WTC11 (cell line): ENCODE results near the gene GOLGA7B. TPM values are rescaled to one million over a fixed set of nuclear protein-coding genes. Genes with fewer than 3 reads are reported as not detected.

Experiments
- ATAC-seq: fragments of 200-7000 bp; cut with Tn5 transposase; 2 replicates; pipeline ENCODE4 v1.10.0; 2021; ENCODE audit warnings: mild to moderate bottlenecking, moderate library complexity
- CTCF ChIA-PET: fragments of 300-600 bp; sonication (Branson Sonifier 250); formaldehyde crosslinking; loops from one replicate; lab custom pipeline; 2021; ENCODE audit warnings: antibody characterized with exemption; lab: Charles Lee
- POLR2A ChIA-PET: fragments of 350-600 bp; sonication (Branson Sonifier 250); formaldehyde crosslinking; loops from one replicate; lab custom pipeline; 2021; ENCODE audit warnings: antibody characterized with exemption; lab: Charles Lee
- DNase-seq: peaks from one replicate; pipeline ENCODE4 v3.0.0; 2021; ENCODE audit warnings: low spot score
- H3K27ac Mint-ChIP-seq: 2 replicates; pipeline ENCODE4 v1.8.0; 2021; ENCODE audit warnings: mixed read lengths
- H3K27me3 Mint-ChIP-seq: 2 replicates; pipeline ENCODE4 v1.8.0; 2021; ENCODE audit warnings: low read depth, mild to moderate bottlenecking, moderate library complexity, mixed read lengths
- H3K36me3 Mint-ChIP-seq: 2 replicates; pipeline ENCODE4 v1.8.0; 2021; ENCODE audit warnings: mixed read lengths
- H3K4me1 Mint-ChIP-seq: 2 replicates; pipeline ENCODE4 v1.8.0; 2022; ENCODE audit warnings: mixed read lengths
- H3K4me3 Mint-ChIP-seq: 2 replicates; pipeline ENCODE4 v1.8.0; 2021; ENCODE audit warnings: mild to moderate bottlenecking, moderate library complexity, mixed read lengths
- H3K9me3 Mint-ChIP-seq: 2 replicates; pipeline ENCODE4 v1.8.0; 2021; ENCODE audit warnings: mixed read lengths
- FOXP1 ChIP-seq: sonication (generic); formaldehyde crosslinking; IDR thresholded peaks from 2 replicates; pipeline ENCODE4 v1.8.0; 2022; ENCODE audit warnings: missing genetic modification reagents, mild to moderate bottlenecking, moderate library complexity, borderline replicate concordance
- MYBL2 ChIP-seq: sonication (generic); formaldehyde crosslinking; IDR thresholded peaks from 2 replicates; pipeline ENCODE4 v1.8.1; 2023; ENCODE audit warnings: mild to moderate bottlenecking, moderate library complexity, missing genetic modification reagents
- NR1H2 ChIP-seq: sonication (generic); formaldehyde crosslinking; IDR thresholded peaks from 2 replicates; pipeline ENCODE4 v1.9.0; 2021; ENCODE audit warnings: mild to moderate bottlenecking, moderate library complexity, missing genetic modification reagents
- NR2C2 ChIP-seq: sonication (generic); formaldehyde crosslinking; IDR thresholded peaks from 2 replicates; pipeline ENCODE4 v1.8.0; 2022; ENCODE audit warnings: mild to moderate bottlenecking, missing genetic modification reagents
- NR3C1 ChIP-seq: sonication (generic); formaldehyde crosslinking; conservative IDR thresholded peaks from 2 replicates; pipeline ENCODE4 v1.8.1; 2023; ENCODE audit warnings: low read depth, mild to moderate bottlenecking, missing genetic modification reagents
- PRDM15 ChIP-seq: sonication (generic); formaldehyde crosslinking; IDR thresholded peaks from 2 replicates; pipeline ENCODE4 v1.8.0; 2022; ENCODE audit warnings: missing genetic modification reagents
- TCF7 ChIP-seq: sonication (generic); formaldehyde crosslinking; IDR thresholded peaks from 2 replicates; pipeline ENCODE4 v1.8.0; 2022; ENCODE audit warnings: mild to moderate bottlenecking, low read depth, missing genetic modification reagents, moderate library complexity
- ZBTB21 ChIP-seq: sonication (generic); formaldehyde crosslinking; IDR thresholded peaks from 2 replicates; pipeline ENCODE4 v1.8.1; 2023; ENCODE audit warnings: mild to moderate bottlenecking, missing genetic modification reagents, borderline replicate concordance
- ZNF121 ChIP-seq: sonication (generic); formaldehyde crosslinking; IDR thresholded peaks from 2 replicates; pipeline ENCODE4 v1.8.0; 2023; ENCODE audit warnings: missing genetic modification reagents
- ZNF232 ChIP-seq: sonication (generic); formaldehyde crosslinking; IDR thresholded peaks from 2 replicates; pipeline ENCODE4 v1.8.0; 2022; ENCODE audit warnings: mild to moderate bottlenecking, missing genetic modification reagents
- ZNF423 ChIP-seq: fragments of 250-450 bp; sonication (Bioruptor Pico); IDR thresholded peaks from 2 replicates; pipeline ENCODE4 v2.1.2; 2022; ENCODE audit warnings: mild to moderate bottlenecking, moderate library complexity
- ZNF425 ChIP-seq: fragments of 250-450 bp; sonication (Bioruptor Pico); conservative IDR thresholded peaks from 2 replicates; pipeline ENCODE4 v1.9.0; 2021; ENCODE audit warnings: mild to moderate bottlenecking
- ZNF671 ChIP-seq: fragments of 250-450 bp; sonication (Bioruptor Pico); IDR thresholded peaks from 2 replicates; pipeline ENCODE4 v1.8.0; 2021; ENCODE audit warnings: mild to moderate bottlenecking
- ZSCAN18 ChIP-seq: fragments of 250-450 bp; sonication (Bioruptor Pico); IDR thresholded peaks from 2 replicates; pipeline ENCODE4 v2.1.2; 2022; ENCODE audit warnings: mild to moderate bottlenecking, moderate library complexity
- total RNA-seq: library from RNA; stranded (reverse); gene quantifications from 3 replicates; pipeline ENCODE4 v1.2.3, GENCODE V29; 2021
- TF ChIP-seq, protein P1 (sequence below): sonication (generic); formaldehyde crosslinking; IDR thresholded peaks from 2 replicates; pipeline ENCODE4 v1.8.0; 2023; ENCODE audit warnings: missing genetic modification reagents
- TF ChIP-seq, protein P2 (sequence below): sonication (generic); formaldehyde crosslinking; IDR thresholded peaks from 2 replicates; pipeline ENCODE4 v1.8.1; 2023; ENCODE audit warnings: mild to moderate bottlenecking, missing genetic modification reagents, borderline replicate concordance
- TF ChIP-seq, protein P3 (sequence below): sonication (generic); formaldehyde crosslinking; IDR thresholded peaks from 2 replicates; pipeline ENCODE4 v1.8.1; 2022; ENCODE audit warnings: low read depth, mild to moderate bottlenecking, moderate library complexity, missing genetic modification reagents, borderline replicate concordance
- TF ChIP-seq, protein P4 (sequence below): fragments of 250-450 bp; sonication (Bioruptor Pico); IDR thresholded peaks from 2 replicates; pipeline ENCODE4 v1.8.0; 2021; ENCODE audit warnings: mild to moderate bottlenecking

Gene GOLGA7B
- total RNA-seq, 1 experiment from 2014 or later, result 0.24 TPM

DNA sequence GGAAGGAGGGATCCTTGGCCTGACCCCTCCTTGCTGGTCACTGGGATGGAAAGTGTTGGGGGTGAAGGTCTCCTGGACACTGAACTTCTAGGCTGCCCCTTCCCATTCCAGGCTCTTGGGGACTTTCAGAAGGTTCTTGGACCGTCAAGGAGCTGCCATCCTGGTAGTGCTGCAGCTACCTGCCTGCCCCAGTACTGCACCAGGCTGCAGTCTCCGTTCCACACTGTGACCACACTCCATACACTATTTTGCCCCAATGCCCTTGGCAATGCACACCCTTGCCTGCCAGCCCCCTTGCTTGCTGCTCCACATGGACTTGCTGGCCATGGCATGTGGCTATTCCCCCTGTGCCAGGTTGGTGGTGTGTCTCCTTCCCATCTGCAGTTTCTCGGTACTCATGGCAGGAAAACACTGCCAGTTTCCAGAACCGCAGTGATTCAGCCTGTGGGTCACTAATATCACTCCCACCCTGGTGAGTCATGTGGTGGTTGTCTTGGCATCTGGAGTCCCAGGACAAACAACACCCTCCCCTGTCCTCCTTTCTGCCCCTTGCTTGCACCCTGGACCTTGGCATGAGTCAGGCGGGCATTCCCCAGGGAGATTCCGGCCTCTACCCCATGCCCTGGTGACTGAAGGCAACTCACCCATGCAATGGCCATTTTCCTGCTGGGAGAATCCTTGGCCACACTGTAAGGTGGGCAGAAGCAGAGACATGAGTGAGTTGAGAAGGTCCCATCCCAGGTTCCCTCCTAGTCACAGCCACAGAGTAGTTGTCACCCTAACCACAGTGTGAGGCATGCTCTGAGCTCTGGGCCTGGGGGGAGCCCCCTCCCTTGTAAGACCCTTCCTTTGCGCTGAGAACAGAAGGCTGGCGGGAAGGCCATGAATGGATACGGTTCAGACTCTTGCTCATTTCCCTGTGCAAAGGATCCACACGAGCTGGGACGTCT lies 32.8 kb downstream of the GOLGA7B start:
- DNase-seq, result no peak
- POLR2A ChIA-PET, result no interaction called here
- no peak for ATAC-seq
- H3K27ac Mint-ChIP-seq, result no peak overlapping the region
- no peaks in the 10 kb centered on the region for H3K36me3 Mint-ChIP-seq
- TF ChIP-seq, protein P1, sequence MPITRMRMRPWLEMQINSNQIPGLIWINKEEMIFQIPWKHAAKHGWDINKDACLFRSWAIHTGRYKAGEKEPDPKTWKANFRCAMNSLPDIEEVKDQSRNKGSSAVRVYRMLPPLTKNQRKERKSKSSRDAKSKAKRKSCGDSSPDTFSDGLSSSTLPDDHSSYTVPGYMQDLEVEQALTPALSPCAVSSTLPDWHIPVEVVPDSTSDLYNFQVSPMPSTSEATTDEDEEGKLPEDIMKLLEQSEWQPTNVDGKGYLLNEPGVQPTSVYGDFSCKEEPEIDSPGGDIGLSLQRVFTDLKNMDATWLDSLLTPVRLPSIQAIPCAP (CRISPR knock-in tag), result no peak
- TF ChIP-seq MYBL2 (CRISPR knock-in tag), result no peak
- TF ChIP-seq FOXP1 (CRISPR knock-in tag), result no peak
- no peak for TF ChIP-seq ZSCAN18 (CRISPR knock-in tag)
- TF ChIP-seq ZBTB21 (CRISPR knock-in tag), result no peak
- H3K4me3 Mint-ChIP-seq, result no peak overlapping the region
- H3K27me3 Mint-ChIP-seq, result no peaks in the 10 kb centered on the region; the same call in 1 of the 2 replicates
- CTCF ChIA-PET, result interaction anchor here (1.5 to 1.7 kb wide), 2 partner anchors 13 to 91 kb away, joined by 3 to 4 read pairs; no protein-coding TSS in a partner anchor
- peaks cover 8% of the 10 kb centered on the region; the same call in 1 of the 2 replicates for H3K4me1 Mint-ChIP-seq
- H3K9me3 Mint-ChIP-seq, result peaks cover 10% of the 10 kb centered on the region

DNA sequence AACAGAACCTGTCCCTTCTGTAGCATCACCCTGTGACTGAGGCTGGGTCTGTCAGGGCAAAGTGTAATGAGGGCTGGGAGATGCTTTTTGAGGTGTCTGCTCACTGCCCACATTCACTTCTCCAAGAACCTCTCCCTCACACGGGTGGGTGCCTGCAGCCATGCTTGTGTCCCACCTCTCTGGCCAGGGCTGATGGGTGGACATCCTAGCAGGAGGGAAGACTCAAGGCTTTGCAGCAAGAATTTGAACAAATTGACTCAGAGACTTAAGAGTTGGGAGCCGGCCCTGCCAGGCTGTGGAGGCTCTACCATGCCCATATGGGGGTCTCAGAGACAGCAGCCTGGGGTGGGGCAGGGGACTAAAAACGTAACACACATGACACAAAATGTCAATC lies 33.4 kb downstream of the GOLGA7B start:
- H3K27me3 Mint-ChIP-seq, result no peaks in the 10 kb centered on the region; the same call in 1 of the 2 replicates
- H3K36me3 Mint-ChIP-seq, result no peaks in the 10 kb centered on the region
- ChIA-PET POLR2A (no interaction called here), CTCF (interaction anchor here (1.5 kb wide), 1 partner anchor 14 kb away, joined by 3 read pairs; no protein-coding TSS in a partner anchor)
- no peak overlapping the region for H3K4me3 Mint-ChIP-seq
- DNase-seq (no peak), ATAC-seq (no peak)
- peaks cover 10% of the 10 kb centered on the region for H3K4me1 Mint-ChIP-seq
- peaks cover 10% of the 10 kb centered on the region for H3K9me3 Mint-ChIP-seq
- no peak overlapping the region for H3K27ac Mint-ChIP-seq
- TF ChIP-seq NR3C1 (CRISPR knock-in tag), result no peak
- TF ChIP-seq ZNF121 (CRISPR knock-in tag), result no peak
- TF ChIP-seq FOXP1 (CRISPR knock-in tag), result no peak
- no peak for TF ChIP-seq NR1H2 (CRISPR knock-in tag)
- no peak for TF ChIP-seq ZNF232 (CRISPR knock-in tag)
- TF ChIP-seq PRDM15 (CRISPR knock-in tag), result no peak
- no peak for TF ChIP-seq TCF7 (CRISPR knock-in tag)
- TF ChIP-seq ZNF423, result no peak
- TF ChIP-seq, protein P2, sequence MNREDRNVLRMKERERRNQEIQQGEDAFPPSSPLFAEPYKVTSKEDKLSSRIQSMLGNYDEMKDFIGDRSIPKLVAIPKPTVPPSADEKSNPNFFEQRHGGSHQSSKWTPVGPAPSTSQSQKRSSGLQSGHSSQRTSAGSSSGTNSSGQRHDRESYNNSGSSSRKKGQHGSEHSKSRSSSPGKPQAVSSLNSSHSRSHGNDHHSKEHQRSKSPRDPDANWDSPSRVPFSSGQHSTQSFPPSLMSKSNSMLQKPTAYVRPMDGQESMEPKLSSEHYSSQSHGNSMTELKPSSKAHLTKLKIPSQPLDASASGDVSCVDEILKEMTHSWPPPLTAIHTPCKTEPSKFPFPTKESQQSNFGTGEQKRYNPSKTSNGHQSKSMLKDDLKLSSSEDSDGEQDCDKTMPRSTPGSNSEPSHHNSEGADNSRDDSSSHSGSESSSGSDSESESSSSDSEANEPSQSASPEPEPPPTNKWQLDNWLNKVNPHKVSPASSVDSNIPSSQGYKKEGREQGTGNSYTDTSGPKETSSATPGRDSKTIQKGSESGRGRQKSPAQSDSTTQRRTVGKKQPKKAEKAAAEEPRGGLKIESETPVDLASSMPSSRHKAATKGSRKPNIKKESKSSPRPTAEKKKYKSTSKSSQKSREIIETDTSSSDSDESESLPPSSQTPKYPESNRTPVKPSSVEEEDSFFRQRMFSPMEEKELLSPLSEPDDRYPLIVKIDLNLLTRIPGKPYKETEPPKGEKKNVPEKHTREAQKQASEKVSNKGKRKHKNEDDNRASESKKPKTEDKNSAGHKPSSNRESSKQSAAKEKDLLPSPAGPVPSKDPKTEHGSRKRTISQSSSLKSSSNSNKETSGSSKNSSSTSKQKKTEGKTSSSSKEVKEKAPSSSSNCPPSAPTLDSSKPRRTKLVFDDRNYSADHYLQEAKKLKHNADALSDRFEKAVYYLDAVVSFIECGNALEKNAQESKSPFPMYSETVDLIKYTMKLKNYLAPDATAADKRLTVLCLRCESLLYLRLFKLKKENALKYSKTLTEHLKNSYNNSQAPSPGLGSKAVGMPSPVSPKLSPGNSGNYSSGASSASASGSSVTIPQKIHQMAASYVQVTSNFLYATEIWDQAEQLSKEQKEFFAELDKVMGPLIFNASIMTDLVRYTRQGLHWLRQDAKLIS (CRISPR knock-in tag), result no peak
- no peak for TF ChIP-seq ZNF671 (CRISPR knock-in tag)
- TF ChIP-seq, protein P3, sequence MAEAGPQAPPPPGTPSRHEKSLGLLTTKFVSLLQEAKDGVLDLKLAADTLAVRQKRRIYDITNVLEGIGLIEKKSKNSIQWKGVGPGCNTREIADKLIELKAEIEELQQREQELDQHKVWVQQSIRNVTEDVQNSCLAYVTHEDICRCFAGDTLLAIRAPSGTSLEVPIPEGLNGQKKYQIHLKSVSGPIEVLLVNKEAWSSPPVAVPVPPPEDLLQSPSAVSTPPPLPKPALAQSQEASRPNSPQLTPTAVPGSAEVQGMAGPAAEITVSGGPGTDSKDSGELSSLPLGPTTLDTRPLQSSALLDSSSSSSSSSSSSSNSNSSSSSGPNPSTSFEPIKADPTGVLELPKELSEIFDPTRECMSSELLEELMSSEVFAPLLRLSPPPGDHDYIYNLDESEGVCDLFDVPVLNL (CRISPR knock-in tag), result no peak
- no peak for TF ChIP-seq NR2C2
- no peak for TF ChIP-seq ZNF425
- TF ChIP-seq MYBL2 (CRISPR knock-in tag), result no peak
- TF ChIP-seq, protein P4, sequence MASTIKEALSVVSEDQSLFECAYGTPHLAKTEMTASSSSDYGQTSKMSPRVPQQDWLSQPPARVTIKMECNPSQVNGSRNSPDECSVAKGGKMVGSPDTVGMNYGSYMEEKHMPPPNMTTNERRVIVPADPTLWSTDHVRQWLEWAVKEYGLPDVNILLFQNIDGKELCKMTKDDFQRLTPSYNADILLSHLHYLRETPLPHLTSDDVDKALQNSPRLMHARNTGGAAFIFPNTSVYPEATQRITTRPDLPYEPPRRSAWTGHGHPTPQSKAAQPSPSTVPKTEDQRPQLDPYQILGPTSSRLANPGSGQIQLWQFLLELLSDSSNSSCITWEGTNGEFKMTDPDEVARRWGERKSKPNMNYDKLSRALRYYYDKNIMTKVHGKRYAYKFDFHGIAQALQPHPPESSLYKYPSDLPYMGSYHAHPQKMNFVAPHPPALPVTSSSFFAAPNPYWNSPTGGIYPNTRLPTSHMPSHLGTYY (CRISPR knock-in tag), result no peak
